ENCODE results near the gene R3HDM4.

R3HDM4 gene

DNA sequence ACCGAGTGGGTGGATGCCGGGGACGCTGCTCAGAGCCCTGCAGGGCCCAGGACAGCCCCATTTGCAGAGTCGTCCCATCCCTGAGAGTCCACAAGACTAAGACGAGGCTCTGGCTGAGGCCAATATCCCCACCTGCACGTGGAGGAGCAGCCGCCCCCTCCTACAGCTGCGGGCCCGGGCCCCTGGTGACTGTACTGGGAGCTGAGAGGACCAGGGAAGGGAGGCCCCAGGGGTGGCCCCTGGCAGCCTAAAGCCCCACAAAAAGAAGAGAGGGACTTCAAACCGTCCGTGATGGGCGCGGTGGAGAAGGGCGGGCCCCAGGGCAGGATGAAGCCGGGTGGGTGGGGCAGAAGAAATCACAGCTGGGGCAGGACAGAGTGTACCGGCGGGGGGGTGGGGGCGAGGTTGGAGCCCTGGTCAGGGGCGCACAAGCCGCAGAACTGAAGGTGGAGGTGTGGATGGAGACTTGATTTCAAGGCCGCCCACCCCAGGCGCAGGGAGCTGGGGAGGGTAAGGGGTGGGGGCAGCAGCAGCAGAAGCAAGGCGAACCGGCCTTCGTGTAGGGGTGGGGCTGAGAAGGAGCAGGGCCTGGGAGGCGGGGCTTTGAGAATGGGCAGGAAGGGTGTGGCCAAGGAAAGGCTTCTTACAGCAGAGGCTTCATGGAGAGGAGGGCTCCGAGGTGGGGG, 40.6 kb downstream of the R3HDM4 start:
- peak; percentile 73 to 82 for ATAC-seq

DNA sequence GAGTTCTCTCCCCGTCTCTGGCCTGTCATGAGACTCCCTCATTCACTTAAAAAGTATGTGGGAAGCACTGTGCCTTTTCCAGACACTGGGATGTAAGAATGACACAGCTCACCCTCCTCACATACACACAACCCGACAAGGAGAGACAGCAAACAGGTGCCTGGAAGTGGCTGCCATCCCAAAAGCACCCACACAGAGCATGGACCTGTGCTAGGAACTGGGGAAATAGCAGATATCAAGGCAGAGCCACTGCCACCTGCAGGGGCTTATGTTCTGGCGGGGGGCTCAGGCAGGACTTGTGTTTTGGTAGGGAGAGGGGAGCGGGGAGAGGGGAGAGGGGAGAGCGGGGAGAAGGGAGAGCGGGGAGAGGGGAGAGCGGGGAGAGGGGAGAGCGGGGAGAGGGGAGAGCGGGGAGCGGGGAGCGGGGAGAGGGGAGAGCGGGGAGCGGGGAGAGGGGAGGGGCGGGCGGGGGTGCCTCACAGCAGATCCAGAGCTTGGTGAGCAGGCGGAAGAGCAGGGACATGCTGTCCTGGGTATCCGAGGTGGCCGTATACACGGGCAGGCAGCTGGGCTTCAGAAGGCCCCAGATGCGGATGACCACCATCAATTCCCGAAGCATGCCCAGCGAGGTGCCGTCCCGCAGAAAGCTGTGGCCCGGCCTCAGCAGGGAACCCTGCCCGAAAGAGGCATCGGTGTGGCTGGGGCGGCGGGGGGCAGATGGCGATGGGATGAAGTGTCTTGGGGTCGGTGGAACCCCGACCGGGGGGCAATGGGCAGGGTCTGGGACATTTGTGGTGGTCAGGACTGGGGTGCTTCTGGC, 41.4 kb downstream of the R3HDM4 start:
- peak in 1 of 2 donors; percentile 4 for ATAC-seq

DNA sequence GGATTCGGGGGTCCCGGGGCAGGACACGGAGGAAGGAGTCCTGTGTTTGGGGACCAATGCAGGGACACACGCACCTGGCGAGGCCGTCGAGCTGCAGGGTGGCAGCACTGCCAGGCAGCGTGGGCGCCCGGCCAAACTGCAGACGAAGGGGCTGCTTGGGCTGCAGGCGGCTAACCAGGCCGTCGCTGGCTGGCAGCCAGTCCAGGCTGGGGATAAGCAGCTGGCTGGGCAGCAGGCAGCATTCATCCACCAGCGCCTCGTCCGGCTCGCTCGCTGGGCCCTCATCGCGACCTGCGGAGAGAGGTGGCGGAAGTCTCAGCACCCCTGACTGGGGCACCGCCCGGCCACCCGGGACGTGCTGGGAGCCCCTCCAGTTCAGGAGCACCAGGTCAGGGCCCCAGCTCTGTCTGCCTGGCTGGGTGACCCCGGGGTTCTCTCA, 42.0 kb downstream of the R3HDM4 start:
- no peak for ATAC-seq

DNA sequence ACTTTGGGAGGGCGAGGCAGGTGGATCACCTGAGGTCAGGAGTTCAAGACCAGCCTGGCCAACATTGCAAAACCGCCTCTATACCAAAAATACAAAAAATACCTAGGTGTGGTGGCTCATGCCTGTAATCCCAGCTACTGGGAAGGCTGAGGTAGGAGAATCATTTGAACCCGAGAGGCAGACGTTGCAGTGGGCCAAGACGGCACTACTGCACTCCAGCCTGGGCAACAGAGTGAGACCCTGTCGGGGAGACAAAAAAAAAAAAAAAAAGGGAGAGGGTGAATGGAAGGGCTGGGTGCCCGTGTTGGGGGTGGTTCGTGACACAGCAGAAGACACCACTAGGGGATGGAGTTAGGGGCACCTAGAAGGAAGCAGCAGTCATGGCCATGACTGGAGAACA, 42.7 kb downstream of the R3HDM4 start:
- no peak for ATAC-seq

DNA sequence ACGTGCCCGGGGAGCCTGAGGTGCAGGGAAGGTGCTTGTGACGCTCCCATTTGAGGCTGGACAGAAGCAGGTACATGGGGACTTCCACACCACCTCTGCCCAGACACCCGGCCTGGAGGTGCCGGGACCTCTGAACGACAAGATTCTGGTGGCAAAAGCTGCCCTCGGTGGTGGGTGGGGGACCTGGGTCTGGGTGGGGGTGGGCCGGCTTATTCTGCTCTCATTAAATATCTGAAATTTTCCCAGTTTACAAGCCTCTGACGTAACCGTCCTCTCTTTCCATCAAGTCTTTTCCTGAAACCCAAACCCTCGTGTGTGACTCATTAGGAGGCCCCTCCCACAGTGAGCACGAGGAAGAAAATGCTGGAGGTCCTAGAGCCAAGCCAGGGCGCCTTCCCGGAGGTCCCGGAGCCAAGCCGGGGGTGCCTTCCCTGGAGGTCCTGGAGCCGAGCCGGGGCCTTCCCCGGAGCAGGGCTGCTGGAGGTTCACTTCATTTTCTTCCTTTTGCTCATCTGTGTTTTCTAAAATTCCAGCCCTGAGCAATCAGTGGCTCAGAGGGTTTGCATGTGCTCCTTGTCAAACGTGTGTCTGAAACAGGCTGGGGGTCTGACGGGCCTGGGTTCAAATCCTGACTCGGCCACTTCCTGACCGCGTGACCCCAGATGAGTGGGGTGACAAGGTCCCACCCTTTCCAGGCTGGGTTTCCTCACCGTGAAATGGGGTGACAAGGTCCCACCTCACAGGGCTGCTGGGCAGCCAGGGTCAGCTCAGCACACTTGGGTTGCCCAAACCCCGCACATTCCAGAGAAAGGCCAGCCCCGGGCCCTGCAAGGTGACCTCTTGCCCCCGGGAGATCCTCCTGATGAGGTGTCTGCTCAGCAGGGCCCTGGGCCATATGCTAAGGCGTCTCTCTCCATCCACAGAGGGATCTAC, 43.5 kb downstream of the R3HDM4 start:
- no peak for ATAC-seq

DNA sequence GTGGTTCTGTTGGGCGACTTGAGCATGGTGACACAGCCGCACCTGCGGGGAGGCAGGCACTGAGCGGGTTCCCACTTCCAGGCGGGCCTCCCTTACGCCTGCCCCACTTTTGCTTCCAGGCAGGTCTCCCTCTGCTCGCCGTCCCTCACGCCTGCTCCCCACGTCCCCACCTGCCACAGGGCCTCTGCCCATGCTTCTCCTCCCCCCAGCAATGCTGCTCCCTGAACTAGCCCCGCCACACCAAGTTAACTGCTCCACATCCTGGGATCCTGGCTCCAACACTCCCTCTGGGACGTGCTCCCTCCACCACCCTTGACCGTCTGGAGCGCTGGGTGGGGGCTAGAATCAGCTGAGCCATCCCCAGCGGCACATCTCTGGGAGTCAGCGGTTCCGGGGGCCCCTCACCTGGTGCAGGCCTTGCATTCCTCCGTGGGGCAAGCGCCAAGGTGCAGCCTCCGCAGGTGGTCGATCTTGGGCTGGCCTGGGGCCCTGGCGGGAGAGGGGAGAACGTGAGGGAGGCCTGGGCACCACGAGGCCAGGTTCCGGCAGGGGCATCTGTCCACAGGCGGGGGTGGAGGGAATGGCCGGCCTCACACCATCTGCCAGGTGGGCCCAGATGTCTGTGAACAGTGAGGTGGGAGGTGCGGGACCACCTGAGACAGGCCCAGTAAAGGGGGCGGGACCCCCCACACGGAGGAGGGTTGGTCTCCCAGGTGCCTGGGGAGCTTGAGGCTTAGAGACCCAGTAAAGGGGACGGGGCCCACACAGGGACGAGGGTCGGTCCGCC, 44.4 kb downstream of the R3HDM4 start:
- ATAC-seq = no peak

DNA sequence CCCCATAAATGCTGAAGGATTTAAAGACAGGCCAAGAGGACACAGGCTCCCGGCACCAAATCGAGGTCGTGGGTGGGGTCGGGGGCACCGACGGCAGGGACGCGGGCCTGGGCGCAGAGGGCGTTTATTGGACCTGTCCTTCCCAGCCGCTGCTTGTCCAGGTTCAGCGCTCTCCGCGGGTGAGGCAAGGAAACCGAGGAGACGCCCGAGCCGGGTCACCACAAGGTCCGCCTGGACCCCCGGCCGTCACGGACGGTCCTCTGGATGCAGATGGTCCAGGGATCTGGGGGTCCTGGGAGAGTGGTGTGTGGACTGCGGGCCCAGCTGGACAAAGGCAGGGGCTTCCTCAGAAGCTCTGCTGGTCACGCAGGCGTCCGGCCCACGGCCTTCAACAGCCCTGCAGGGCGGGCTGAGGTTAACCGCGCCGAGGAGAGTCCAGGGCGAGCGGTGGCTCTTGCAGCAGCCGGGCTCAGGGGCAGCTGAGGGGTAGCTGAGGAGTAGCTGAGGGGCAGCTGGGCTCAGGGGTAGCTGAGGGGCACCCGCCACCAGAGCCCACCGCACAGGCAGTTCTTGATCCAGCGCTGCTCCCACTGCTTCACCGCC, 45.1 kb downstream of the R3HDM4 start:
- ATAC-seq = no peak

DNA sequence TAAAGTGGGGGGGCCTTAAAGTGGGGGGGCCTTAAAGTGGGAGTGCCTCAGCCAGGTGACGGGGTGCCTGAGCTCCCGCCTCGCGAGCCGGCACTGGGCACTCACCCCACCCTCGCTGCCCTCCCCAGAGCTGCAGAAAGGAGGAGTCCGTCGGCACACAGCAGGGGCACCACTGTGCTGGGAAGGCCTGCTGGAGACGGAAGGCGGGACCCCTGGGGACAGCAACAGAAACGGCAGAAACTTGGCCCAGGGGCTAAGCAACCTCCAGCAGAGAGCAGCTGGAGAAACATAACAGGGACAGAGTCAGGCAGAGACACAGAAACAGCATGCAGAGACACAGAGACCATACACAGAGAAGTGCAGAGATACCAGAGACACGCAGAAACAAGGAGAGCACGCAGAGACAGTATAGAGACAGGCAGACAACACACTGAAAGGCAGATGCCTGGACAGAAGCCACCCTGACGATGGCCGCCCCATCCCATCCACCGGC, 45.7 kb downstream of the R3HDM4 start:
- ATAC-seq = no peak

DNA sequence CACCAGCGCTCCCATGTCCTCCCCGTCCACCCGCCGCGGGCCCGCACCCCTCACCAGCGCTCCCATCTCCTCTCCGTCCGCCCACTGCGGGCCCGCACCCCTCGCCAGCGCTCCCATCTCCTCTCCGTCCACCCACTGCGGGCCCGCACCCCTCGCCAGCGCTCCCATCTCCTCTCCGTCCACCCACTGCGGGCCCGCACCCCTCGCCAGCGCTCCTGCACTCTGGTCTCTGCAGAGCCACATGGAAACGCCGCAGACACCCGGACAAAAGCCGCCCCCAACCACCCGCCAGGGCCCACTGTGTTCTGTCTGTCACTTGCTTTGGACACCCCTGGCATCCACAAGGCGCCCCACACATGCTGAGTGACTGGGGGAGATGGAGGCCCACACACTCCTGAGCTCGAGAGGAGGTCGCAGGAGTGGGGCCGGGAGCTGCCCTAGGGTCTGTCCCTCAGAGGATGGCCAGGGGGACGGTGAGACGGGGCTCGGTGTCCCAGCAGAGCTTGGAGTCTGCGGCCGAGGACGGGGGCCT, 46.2 kb downstream of the R3HDM4 start:
- ATAC-seq = no peak

DNA sequence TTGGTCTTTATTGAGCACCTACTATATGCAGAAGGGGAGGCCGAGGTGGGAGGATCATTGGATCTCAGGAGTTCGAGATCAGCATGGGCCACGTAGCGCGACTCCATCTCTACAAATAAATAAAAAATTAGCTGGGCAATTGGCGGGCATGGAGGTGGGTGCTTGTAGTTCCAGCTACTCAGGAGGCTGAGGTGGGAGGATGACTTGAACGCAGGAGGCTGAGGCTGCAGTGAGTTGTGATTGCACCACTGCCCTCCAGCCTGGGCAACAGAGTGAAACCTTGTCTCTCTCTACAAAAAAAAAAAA, 49.8 kb downstream of the R3HDM4 start:
- ATAC-seq = no peak

DNA sequence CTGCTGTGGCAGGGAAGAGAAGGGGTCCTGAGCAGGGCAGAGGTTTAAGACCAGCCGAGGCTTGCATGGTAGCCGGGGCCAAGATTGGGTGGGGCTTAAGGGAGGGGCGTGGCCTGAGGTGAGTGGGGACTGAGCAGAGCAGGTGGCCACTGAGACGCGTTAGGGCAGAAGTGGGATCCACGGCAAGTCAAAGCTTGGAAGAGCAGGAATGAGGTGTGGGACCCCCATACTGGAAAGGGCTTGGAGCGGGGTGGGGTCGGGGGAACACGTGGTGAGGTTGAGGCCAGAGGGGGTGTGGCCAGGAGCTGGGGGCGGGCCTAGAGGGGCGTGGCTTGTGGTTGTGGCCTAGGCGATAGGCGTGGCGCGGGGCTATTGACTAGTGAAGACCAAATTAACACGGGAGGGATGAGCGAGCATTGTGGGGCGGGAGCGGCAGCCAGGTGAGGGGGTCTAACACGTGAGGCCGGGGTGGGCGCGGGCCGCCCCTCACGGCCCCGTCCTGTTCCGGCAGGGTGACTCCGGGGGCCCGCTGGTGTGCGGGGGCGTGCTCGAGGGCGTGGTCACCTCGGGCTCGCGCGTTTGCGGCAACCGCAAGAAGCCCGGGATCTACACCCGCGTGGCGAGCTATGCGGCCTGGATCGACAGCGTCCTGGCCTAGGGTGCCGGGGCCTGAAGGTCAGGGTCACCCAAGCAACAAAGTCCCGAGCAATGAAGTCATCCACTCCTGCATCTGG, 50.3 kb downstream of the R3HDM4 start:
- peak; percentile 46 to 63 for ATAC-seq

DNA sequence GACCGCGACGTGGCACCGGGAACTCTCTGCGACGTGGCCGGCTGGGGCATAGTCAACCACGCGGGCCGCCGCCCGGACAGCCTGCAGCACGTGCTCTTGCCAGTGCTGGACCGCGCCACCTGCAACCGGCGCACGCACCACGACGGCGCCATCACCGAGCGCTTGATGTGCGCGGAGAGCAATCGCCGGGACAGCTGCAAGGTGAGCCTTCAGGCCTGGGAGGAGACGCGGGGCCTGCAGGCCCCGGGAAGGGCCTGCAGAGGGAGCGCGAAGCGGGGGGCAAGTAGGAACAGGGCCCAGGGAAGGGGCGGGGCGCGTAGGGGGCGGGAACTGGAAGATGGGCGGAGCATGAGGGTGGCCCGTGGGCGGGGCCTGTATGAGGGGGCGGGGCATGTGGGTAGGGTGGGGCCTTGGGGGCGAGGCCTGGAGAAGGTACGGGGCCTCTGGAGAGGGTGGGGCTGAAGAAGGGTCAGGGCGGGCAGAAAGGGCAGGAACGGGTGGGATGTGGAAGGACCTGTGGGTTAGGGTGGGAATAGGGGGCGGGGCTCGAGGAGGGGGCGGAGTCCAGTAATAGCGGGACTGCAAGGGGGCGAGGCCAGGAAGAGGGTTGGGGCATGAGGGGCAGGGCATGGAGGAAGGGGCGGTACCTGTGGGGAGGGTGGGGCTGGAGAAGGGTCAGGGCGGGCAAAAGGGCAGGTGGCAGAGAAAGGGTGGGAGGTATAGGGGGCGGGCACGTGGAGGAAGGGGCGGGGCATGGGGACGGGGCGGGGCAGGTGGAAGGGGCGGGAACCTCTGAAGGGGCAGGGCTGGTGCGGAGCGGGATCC, 51.1 kb downstream of the R3HDM4 start:
- peak; percentile 24 to 26 for ATAC-seq

DNA sequence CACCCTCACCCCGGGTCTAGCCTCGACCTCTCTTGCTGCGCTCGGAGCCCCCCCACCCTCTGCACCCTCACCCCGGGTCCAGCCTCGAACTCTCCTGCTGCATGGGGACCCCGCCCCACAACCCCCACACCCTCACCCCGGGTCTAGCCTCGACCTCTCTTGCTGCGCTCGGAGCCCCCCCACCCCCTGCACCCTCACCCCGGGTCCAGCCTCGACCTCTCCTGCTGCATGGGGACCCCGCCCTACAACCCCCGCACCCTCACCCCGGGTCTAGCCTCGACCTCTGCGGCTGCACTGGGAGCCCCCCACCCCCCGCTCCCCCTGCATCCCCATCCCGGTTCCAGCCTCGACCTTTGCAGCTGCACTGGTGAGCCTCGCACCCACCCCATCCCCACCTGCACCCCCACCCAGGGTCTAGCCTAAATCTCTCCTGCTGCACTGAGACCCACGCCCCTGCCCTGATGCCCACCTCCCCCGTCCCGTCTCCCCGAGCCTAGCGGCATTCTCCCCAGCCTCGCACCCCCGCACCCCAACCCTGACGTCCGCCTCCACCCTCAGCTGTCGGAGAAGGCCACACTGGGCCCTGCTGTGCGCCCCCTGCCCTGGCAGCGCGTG, 51.8 kb downstream of the R3HDM4 start:
- no peak for ATAC-seq

DNA sequence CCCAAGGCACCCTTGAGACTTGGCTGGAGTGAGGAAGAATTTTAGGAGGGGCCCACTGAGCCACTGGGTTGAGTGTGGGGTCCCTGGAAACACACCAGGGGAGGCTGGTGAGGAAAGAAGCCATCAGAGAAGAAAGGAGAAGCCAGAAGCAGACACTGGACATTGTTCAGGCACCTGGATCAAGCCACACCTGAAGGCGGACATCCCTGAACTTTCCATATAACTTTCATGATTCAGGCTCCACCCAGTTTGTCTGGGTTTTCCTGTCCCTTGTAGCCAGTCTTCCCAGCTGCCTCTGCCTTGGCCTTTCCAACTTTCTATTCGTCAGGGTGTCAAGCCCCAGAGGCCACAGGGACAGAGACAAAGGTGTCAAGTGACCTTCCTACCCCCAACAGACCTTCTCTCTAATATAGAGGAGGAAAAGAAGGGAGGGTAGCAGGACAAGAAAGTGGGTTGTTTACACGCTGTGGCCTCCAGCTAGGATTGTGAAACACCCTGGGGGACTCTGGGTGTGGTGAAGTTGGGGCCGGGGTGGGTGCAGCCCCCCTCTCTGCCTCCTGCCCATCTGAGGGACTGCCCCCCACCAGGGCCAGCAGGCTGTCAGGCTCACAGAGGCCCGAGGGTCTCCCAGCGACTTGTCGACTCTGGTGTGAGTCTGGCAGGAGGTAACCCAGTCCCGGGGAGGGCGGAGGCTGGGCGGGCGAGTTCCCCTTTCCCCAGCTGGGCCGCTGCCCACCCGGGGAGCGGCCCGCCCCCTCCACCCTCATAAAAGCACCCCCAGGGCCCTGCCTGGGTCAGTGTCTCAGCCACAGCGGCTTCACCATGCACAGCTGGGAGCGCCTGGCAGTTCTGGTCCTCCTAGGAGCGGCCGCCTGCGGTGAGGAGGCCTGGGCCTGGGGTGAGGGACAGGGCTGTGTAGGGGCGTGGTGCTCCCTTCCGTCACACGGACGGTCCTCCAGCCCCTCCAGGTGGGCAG, 53.9 kb downstream of the R3HDM4 start, which contains the start of gene CFD:
Gene CFD, plus strand, starts transcription at position 797 of the 976 bp plus-strand sequence. Its CDS starts 26 bp downstream, at position 823.
- ATAC-seq = no peak

DNA sequence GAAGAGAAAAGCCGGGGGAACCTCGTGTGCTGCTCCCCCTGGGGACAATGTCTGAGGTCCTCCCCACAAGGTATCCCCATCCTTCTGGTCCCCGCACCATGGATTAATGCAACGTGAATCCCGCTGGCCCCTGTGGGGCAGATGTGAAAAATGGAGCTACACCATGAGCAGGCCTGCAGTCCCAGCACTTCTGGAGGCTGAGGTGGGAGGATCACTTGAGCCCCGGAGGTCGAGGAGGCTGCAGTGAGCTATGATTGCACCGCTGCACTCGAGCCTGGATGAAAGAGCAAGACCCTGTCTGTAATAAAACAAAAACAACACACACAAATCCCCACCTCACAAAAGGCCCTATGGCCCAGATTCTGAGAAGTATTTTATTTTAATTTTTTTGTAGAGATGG, 54.7 kb downstream of the R3HDM4 start:
- no peak for ATAC-seq

DNA sequence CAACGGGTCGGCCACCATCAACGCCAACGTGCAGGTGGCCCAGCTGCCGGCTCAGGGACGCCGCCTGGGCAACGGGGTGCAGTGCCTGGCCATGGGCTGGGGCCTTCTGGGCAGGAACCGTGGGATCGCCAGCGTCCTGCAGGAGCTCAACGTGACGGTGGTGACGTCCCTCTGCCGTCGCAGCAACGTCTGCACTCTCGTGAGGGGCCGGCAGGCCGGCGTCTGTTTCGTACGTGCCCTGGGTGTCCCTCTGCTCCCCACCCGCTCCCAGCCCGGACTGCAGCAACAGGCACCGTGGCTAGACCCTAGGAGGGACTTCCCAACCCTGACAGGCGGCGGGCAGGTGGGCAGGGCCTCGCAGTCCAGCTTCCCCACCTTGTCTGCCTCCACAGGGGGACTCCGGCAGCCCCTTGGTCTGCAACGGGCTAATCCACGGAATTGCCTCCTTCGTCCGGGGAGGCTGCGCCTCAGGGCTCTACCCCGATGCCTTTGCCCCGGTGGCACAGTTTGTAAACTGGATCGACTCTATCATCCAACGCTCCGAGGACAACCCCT, 57.4 kb downstream of the R3HDM4 start:
- ATAC-seq = no peak

DNA sequence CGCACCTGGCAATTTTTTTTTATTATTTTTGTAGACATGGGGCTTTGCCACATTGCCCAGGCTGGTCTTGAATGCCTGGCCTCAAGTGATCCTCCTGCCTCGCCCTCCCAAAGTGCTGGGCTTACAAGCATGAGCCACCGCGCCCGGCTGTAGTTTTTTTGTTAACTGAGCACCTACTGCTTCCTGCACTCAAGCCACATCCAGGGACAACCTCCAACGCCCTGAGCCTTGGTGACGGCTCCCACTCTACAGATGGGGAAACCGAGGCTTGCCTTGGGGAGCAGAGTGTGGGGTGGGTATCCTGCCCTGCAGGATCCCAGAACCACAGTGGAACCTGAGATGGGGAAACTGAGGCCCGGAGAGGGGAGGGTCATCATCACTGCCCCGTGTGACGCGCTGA, 57.9 kb downstream of the R3HDM4 start:
- ATAC-seq = no peak

DNA sequence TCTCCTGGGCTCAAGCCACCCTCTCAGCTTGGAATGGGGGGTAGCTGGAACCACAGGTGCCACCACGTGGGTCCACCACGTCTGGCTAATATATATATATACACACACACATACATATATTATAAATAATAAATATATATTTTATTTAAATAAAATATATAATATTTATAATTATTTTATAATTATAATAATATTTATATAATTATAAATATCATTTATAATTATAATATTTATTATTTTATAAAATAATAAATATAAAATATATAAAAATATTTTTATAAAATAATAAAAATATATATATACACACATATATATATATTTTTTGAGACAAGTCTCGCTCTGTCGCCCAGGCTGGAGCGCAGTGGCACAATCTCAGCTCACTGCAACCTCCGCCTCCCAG, 58.5 kb downstream of the R3HDM4 start:
- ATAC-seq = no peak

Data from activated CD4-positive, CD25-positive, alpha-beta regulatory T cell treated with anti-CD3 and anti-CD28 coated beads, Interleukin-2, amount 50 U/mL, for 24 hours (primary cell).